IMR-90 (cell line): ENCODE measurements around the gene C1QTNF1. TPM values are rescaled to one million over a fixed set of nuclear protein-coding genes. Genes with fewer than 3 reads are reported as not detected.

Experiments
- ATAC-seq: fragments of 200-7000 bp; cut with Tn5 transposase; 2 replicates; pipeline ENCODE4 v1.9.1; 2020; ENCODE audit warnings: low read depth, mild to moderate bottlenecking, moderate library complexity
- BruUV-seq: library from RNA; stranded (reverse); fragments of 400-500 nt; replicated peaks from 2 replicates; lab custom pipeline; 2021; lab: Mats Ljungman, UMichigan
- CTCF ChIA-PET: fragments of 300-600 bp; formaldehyde crosslinking; extraction: SDS; loops from one replicate; lab custom pipeline; 2021; ENCODE audit warnings: antibody characterized with exemption; lab: Yijun Ruan, JAX
- POLR2A ChIA-PET: fragments of 300-600 bp; sonication (Branson Sonifier 250); formaldehyde crosslinking; loops from one replicate; lab custom pipeline; 2022; ENCODE audit warnings: antibody characterized with exemption; ENCODE audit not compliant: unreplicated experiment; lab: Charles Lee
- DNase-seq: peaks from one replicate; pipeline ENCODE4 v3.0.0; 2013
- H2AFZ ChIP-seq: replicated peaks from 2 replicates; pipeline ENCODE3; 2013; ENCODE audit warnings: low read length, mild to moderate bottlenecking; ENCODE audit not compliant: poor library complexity
- H2AK5ac ChIP-seq: 2 replicates; pipeline ENCODE4 v1.6.1; 2013; ENCODE audit warnings: low read depth, low read length, inconsistent platforms
- H2AK9ac ChIP-seq: replicated peaks from 2 replicates; pipeline ENCODE3; 2013; ENCODE audit warnings: mild to moderate bottlenecking, low read depth, low read length, moderate library complexity; ENCODE audit not compliant: poor library complexity
- H2BK120ac ChIP-seq: 2 replicates; pipeline ENCODE4 v1.6.1; 2013; ENCODE audit warnings: low read depth, low read length, inconsistent platforms
- H2BK15ac ChIP-seq: 3 replicates; pipeline ENCODE4 v1.6.1; 2013; ENCODE audit warnings: low read depth, low read length, inconsistent platforms
- H2BK20ac ChIP-seq: 2 replicates; pipeline ENCODE4 v1.6.1; 2013; ENCODE audit warnings: low read depth, mild to moderate bottlenecking, inconsistent platforms, low read length, moderate library complexity
- H2BK5ac ChIP-seq: 2 replicates; pipeline ENCODE4 v1.6.1; 2013; ENCODE audit warnings: mild to moderate bottlenecking, low read depth, low read length, inconsistent platforms; ENCODE audit not compliant: poor library complexity, severe bottlenecking
- H3K14ac ChIP-seq: replicated peaks from 2 replicates; pipeline ENCODE4 v1.6.1; 2013; ENCODE audit warnings: low read depth, low read length, inconsistent platforms
- H3K18ac ChIP-seq: 2 replicates; pipeline ENCODE4 v1.6.1; 2013; ENCODE audit warnings: low read depth, low read length, control low read depth
- H3K23ac ChIP-seq: 2 replicates; pipeline ENCODE4 v1.6.1; 2013; ENCODE audit warnings: low read depth, low read length, inconsistent platforms
- H3K27ac ChIP-seq: 2 replicates; pipeline ENCODE4 v1.5.1; 2013; ENCODE audit warnings: mild to moderate bottlenecking, control low read depth, low read length; ENCODE audit not compliant: insufficient read depth
- H3K27me3 ChIP-seq: 2 replicates; pipeline ENCODE4 v1.6.1; 2013; ENCODE audit warnings: low read length; ENCODE audit not compliant: control insufficient read depth, insufficient read depth
- H3K36me3 ChIP-seq: 2 replicates; pipeline ENCODE4 v1.6.1; 2013; ENCODE audit warnings: low read length, mixed read lengths; ENCODE audit not compliant: control insufficient read depth, insufficient read depth
- H3K4ac ChIP-seq: 2 replicates; pipeline ENCODE4 v1.6.1; 2013; ENCODE audit warnings: low read depth, low read length, inconsistent platforms
- H3K4me1 ChIP-seq: 2 replicates; pipeline ENCODE4 v1.6.1; 2013; ENCODE audit warnings: low read length, mixed read lengths; ENCODE audit not compliant: control insufficient read depth, insufficient read depth
- H3K4me2 ChIP-seq: 2 replicates; pipeline ENCODE4 v1.6.1; 2013; ENCODE audit warnings: low read depth, mild to moderate bottlenecking, control low read depth, low read length, moderate library complexity
- H3K4me3 ChIP-seq: 2 replicates; pipeline ENCODE4 v1.5.1; 2013; ENCODE audit warnings: low read depth, mild to moderate bottlenecking, control low read depth, low read length, moderate library complexity; ENCODE audit not compliant: insufficient read depth
- H3K56ac ChIP-seq: 2 replicates; pipeline ENCODE4 v1.6.1; 2013; ENCODE audit warnings: low read length, inconsistent platforms; ENCODE audit not compliant: insufficient read depth; ENCODE audit errors: extremely low read depth
- H3K79me1 ChIP-seq, 2 experiments: 2 replicates each; pipeline ENCODE4 v1.6.1; 2013; ENCODE audit warnings: low read length in 2 of 2, inconsistent platforms in 1 of 2, low read depth in 1 of 2
- H3K9ac ChIP-seq: 2 replicates; pipeline ENCODE4 v1.6.1; 2013; ENCODE audit warnings: low read depth, low read length, control low read depth
- H3K9me1 ChIP-seq: 2 replicates; pipeline ENCODE4 v1.6.1; 2013; ENCODE audit warnings: low read length, inconsistent platforms; ENCODE audit not compliant: insufficient read depth
- H3K9me3 ChIP-seq: 2 replicates; pipeline ENCODE4 v1.6.1; 2013; ENCODE audit warnings: low read length; ENCODE audit not compliant: control insufficient read depth, insufficient read depth
- H4K20me1 ChIP-seq: 2 replicates; pipeline ENCODE4 v1.6.1; 2013; ENCODE audit warnings: low read length, inconsistent platforms; ENCODE audit not compliant: insufficient read depth
- H4K5ac ChIP-seq: 2 replicates; pipeline ENCODE4 v1.6.1; 2013; ENCODE audit warnings: mild to moderate bottlenecking, low read depth, low read length, control low read depth
- H4K8ac ChIP-seq, 2 experiments: 2 replicates each; pipeline ENCODE4 v1.6.1; 2013; ENCODE audit warnings: low read depth in 2 of 2, low read length in 2 of 2, control low read depth in 1 of 2, inconsistent platforms in 1 of 2
- H4K91ac ChIP-seq: 2 replicates; pipeline ENCODE4 v1.6.1; 2013; ENCODE audit warnings: low read depth, low read length, inconsistent platforms; ENCODE audit not compliant: insufficient read depth
- CHD1 ChIP-seq: IDR thresholded peaks from 2 replicates; pipeline ENCODE4 v1.6.1; 2012; ENCODE audit warnings: low read depth, low read length, improper control_type of control experiment
- MAZ ChIP-seq: IDR thresholded peaks from 2 replicates; pipeline ENCODE4 v1.6.1; 2012; ENCODE audit warnings: low read depth, mild to moderate bottlenecking, low read length, improper control_type of control experiment, moderate library complexity, borderline replicate concordance
- NFE2L2 ChIP-seq: fragments of 150-350 bp; IDR thresholded peaks from 2 replicates; pipeline ENCODE4 v1.6.1; 2016; ENCODE audit warnings: low read depth, mild to moderate bottlenecking, low read length
- POLR2A ChIP-seq: IDR thresholded peaks from 2 replicates; pipeline ENCODE4 v1.6.1; 2012; ENCODE audit warnings: mild to moderate bottlenecking, low read depth, low read length
- RCOR1 ChIP-seq: IDR thresholded peaks from 2 replicates; pipeline ENCODE4 v1.6.1; 2012; ENCODE audit warnings: mild to moderate bottlenecking, low read length, improper control_type of control experiment; ENCODE audit not compliant: insufficient replicate concordance
- WGBS, 2 experiments: methylation state at CpG; one replicate each; pipeline versions ENCODE4 v1.1.5 to v1.1.7; 2013; ENCODE audit warnings: missing lambda C conversion rate in 2 of 2; ENCODE audit not compliant: insufficient read length in 1 of 2; ENCODE audit errors: extremely low coverage in 2 of 2; 5-methylcytosine and 5-hydroxymethylcytosine counted together
- dilution Hi-C: fragments of 300-500 bp; cut with HindIII; formaldehyde crosslinking; loops from one replicate; pipeline ENCODE4 v1.14.3; 2018; ENCODE audit warnings: low sequenced_read_pairs; ENCODE audit not compliant: unreplicated experiment
- in situ Hi-C: fragments of 300-500 bp; cut with MboI; formaldehyde crosslinking; loops from 3 replicates; pipeline ENCODE4 v1.14.3; 2019; ENCODE audit warnings: low sequenced_read_pairs, inconsistent platforms, mixed read lengths
- intact Hi-C: fragments of 100-400 bp; cut with micrococcal nuclease; formaldehyde crosslinking; loops from 2 replicates; pipeline ENCODE4 v1.10.0; 2022
- polyA plus RNA-seq, 3 experiments: library from polyadenylated mRNA; depleted of rRNA; stranded (reverse); fragments of >200 nt; gene quantifications; 2 replicates each; pipeline ENCODE4 v1.2.3, GENCODE V29; 2012; ENCODE audit warnings: low replicate concordance in 1 of 3
- total RNA-seq: library from RNA; depleted of rRNA; stranded (reverse); fragments of >200 nt; gene quantifications from 2 replicates; pipeline ENCODE4 v1.2.3, GENCODE V29; 2012
- TF ChIP-seq, protein P1 (sequence below): fragments of 150-350 bp; IDR thresholded peaks from 2 replicates; pipeline ENCODE4 v1.6.1; 2017; ENCODE audit warnings: mild to moderate bottlenecking, antibody characterized with exemption, low read length, low read depth

C1QTNF1 gene
- total and polyA plus RNA-seq, 2 of the 4 experiments (the other 2 are of a cell fraction) = 3.4 to 8.4 TPM

GRCh38 chr17:79096477-79096876 lies 72.5 kb downstream of the C1QTNF1 start:
- Histone ChIP-seq H3K36me3 (no peaks in the 10 kb centered on the region), H4K5ac (no peak overlapping the region), H2BK5ac (no peak overlapping the region), H3K27me3 (peaks cover 69% of the 10 kb centered on the region), H4K20me1 (no peaks in the 10 kb centered on the region), H3K23ac (no peak overlapping the region), H2BK15ac (no peak overlapping the region), H3K56ac (no peak overlapping the region), H3K27ac (no peak overlapping the region), H3K14ac (no peak overlapping the region), H2AFZ (no peak overlapping the region), H3K4me3 (no peak overlapping the region), H3K18ac (no peak overlapping the region), H3K79me1 (no peaks in the 10 kb centered on the region), H3K4me2 (no peak overlapping the region), H4K8ac (no peak overlapping the region), H3K9ac (no peak overlapping the region), H3K9me1 (no peaks in the 10 kb centered on the region), H4K91ac (no peak overlapping the region), H2BK20ac (no peak overlapping the region), H2AK9ac (no peak overlapping the region), H2BK120ac (no peak overlapping the region), H2AK5ac (no peak overlapping the region), H3K4me1 (no peaks in the 10 kb centered on the region), H3K9me3 (no peaks in the 10 kb centered on the region), H3K4ac (no peak overlapping the region)
- in situ Hi-C loops (loop anchor here (25.0 kb wide), 1 partner anchor 616 kb away; no protein-coding TSS in a partner anchor), intact Hi-C loops (no loop called here), dilution Hi-C loops (no loop called here)
- CTCF ChIA-PET = no interaction called here
- no peak for TF ChIP-seq NFE2L2
- no peak for TF ChIP-seq POLR2A
- TF ChIP-seq MAZ = no peak
- TF ChIP-seq, protein P1, sequence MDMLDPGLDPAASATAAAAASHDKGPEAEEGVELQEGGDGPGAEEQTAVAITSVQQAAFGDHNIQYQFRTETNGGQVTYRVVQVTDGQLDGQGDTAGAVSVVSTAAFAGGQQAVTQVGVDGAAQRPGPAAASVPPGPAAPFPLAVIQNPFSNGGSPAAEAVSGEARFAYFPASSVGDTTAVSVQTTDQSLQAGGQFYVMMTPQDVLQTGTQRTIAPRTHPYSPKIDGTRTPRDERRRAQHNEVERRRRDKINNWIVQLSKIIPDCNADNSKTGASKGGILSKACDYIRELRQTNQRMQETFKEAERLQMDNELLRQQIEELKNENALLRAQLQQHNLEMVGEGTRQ = no peak
- no peak for TF ChIP-seq CHD1
- no peak for TF ChIP-seq RCOR1
- POLR2A ChIA-PET = no interaction called here
- no peak for DNase-seq
- ATAC-seq = no peak
- BruUV-seq = no TSS peak
- WGBS, 2 experiments = 20% methylated on average over 2 of the region's 16 CpGs; no CpG with 5 or more reads in 1 of the 2 experiments
